ENCODE measurements around the gene TRPM7.
"Not testable (repeated sequence)": the region's sequence is repeated elsewhere in the genome, so short reads cannot be mapped to it uniquely, and the experiment has no call there.

The TRPM7 gene, protein sequence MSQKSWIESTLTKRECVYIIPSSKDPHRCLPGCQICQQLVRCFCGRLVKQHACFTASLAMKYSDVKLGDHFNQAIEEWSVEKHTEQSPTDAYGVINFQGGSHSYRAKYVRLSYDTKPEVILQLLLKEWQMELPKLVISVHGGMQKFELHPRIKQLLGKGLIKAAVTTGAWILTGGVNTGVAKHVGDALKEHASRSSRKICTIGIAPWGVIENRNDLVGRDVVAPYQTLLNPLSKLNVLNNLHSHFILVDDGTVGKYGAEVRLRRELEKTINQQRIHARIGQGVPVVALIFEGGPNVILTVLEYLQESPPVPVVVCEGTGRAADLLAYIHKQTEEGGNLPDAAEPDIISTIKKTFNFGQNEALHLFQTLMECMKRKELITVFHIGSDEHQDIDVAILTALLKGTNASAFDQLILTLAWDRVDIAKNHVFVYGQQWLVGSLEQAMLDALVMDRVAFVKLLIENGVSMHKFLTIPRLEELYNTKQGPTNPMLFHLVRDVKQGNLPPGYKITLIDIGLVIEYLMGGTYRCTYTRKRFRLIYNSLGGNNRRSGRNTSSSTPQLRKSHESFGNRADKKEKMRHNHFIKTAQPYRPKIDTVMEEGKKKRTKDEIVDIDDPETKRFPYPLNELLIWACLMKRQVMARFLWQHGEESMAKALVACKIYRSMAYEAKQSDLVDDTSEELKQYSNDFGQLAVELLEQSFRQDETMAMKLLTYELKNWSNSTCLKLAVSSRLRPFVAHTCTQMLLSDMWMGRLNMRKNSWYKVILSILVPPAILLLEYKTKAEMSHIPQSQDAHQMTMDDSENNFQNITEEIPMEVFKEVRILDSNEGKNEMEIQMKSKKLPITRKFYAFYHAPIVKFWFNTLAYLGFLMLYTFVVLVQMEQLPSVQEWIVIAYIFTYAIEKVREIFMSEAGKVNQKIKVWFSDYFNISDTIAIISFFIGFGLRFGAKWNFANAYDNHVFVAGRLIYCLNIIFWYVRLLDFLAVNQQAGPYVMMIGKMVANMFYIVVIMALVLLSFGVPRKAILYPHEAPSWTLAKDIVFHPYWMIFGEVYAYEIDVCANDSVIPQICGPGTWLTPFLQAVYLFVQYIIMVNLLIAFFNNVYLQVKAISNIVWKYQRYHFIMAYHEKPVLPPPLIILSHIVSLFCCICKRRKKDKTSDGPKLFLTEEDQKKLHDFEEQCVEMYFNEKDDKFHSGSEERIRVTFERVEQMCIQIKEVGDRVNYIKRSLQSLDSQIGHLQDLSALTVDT (N-terminal part only)

DNA sequence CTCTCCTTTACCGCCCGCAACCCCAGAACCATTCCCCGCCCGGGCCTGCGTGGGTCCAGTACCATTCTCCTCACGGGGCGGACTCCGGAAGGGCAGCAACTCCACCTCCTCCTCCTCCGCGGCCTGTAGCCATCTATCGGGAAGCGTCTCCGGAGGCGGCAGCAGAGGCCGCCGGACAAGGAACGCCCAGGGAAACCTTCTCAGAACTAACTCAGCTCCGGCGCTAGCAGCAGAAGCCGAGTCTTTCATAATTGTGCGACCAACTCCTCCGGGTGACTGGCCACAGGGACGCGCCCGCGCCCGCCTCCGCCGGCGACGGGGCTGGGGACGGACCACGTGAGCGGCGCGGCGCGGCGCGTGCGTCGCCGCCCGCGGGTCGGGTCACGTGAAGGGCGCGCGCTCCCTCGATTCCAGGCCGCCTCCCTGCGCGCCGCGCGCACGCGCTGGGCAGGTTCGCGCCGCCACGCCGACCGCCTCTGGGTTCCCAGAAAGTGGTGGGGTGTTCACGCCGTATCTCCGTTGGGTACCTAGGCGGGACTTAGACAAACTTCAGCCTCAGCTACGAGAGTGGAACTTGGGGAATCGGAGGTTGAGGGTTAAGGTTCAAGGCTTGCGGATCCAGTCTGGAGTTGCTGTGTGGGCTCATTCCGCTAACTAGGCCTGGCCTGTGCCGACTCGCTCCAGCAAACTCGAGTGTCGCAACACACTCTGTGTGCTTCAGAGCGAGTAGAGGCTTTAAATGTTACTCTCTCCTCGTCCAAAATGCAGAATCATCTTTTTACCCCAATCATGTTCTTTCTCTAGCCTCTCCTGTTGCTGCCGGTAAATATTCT lies at the start of gene TRPM7:
Gene TRPM7, minus strand, starts transcription at position 329 of the 833 bp plus-strand sequence. Its CDS starts 264 bp downstream, at position 65.
- peak; percentile 86 for DNase-seq

DNA sequence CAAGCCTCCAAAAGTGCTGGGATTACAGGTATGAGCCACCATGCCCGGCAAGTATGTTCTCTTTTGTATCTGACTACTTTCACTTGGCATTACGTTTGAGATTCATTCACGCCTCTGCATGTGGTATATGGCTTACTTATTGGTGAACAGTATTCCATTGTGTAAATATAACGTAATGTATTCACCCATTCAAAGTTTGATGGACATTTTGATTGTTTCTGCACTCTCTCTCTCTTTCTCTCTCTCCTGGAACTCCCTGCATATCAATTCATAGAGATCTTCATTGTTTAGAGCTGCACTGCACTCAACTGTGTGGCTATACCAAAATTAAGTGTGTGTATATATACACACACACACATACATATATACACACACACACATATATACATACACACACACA lies 48.6 kb upstream of the TRPM7 start:
- DNase-seq: no peak

DNA sequence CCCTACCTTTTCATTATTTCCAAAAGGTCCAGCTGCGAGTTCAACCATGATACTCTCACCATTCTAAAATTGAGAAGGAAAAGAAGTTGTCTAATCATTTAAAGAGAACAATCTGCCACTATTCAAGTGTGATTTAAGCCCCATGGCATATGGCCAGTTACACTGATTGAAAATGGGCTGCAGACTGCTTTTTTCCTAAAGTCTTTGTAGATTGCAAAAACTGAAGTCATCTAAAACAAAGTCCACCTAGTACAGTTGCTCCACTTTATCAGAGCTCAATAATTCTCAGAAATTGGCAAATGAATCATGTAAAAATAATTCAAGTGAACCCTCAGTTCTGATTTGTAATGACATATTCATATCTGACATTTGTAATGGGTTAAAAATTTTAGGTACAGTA lies 39.7 kb upstream of the TRPM7 start:
- DNase-seq: no peak

DNA sequence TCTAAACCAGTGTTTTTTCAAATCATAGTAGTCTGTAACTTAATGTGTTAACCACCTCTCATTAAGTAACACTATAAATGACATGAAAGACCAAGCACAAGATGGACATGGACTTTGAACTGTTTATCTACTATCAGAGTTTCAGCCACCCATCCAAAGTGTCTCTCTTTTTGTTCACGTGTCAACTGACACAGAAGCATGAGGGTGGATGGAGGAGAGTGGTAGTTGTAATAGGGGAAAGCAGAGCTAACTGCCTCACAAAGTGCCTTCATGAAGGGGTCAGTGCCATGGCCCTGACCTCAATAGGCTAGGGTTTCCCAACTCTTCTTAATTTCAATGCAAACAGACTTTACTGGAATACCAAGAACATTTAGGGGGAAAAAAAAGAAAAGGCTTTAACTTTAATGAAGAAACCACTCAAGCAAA lies 32.1 kb upstream of the TRPM7 start:
- DNase-seq: no peak

DNA sequence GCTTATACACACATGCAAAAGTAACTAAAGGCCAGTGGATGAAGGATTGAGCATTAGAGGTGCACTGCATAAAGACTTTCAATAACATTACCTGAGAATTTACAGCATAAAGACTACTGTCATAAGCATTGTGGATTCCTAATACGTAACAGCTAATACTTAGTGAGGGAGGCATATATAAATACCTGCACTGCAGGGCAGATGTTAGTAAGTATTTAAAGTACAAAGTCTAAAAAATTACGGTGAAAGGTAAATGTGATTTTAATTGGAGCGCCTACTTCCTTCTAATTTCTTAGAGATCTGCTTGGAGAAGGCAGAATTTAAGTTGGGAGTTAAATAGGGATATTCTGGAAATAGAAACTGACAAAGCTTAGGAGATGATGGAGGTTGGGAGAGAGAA lies 25.4 kb upstream of the TRPM7 start:
- no peak for DNase-seq

DNA sequence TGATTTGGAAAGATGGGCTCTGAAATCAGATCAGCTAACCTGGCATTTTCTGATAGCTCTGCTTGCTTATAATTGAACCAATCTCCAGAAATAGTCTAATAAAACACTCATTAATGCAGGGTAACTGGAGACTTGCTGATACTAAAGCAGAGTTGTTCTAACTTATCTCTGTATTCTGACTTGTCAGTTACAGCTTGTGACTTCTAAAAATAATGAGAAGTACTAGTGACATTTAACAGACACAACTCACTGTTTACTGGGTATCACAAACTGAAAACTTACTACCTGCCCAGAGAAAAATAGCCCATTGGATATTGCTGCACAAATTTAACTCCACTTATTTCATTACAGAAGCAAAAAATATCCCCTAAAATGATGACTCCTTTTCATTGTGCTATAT lies 24.0 kb upstream of the TRPM7 start:
- DNase-seq: no peak

DNA sequence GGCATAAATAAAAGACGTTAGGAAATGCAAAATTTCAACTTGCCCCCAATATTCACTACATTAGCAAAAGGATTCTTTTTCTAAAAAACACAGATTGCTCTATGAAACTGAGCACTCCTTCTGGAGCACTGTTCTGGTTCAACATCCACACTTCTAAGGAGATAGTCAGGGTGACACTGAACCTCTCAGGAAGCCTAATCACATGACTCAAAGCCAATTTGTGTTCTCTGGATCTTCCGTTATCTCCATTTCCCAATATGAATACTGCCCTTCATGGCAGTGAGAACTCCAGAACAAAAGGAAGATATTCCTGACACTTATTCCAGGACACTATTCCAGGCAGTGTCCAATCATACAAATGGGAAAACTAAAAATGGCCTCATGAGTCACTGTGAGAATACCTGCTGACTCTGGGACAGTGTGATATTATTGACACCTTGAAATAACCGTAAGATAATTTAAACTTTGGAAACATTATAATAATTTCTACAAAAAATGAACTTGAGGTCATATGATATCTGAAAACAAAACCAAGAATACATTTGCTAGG lies 21.4 kb upstream of the TRPM7 start:
- DNase-seq: no peak

DNA sequence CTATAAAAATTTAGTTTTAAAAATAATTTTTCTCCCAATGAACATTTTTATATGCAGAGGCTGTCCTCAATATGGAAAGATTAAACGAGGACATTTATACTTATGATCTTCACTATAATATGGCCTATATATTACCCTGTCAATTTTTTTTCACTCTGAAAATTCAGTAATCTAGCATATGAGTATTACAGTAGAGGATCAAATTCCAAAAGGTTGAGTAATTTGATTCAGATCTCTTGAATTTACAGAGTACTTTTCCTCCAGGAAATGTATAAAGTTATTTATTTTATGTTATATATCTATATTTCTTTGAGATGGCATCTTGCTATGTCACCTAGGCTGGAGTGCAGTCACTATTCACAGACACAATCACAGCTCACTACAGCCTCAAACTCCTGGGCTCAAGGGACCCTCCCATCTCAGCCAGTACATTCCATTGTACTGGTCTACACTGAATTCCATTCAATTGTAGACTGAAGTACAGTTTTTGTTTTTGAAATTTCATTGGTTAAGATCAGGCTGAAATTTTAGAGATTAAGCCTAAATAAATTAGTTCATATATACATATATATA lies 16.3 kb upstream of the TRPM7 start:
- no peak for DNase-seq

DNA sequence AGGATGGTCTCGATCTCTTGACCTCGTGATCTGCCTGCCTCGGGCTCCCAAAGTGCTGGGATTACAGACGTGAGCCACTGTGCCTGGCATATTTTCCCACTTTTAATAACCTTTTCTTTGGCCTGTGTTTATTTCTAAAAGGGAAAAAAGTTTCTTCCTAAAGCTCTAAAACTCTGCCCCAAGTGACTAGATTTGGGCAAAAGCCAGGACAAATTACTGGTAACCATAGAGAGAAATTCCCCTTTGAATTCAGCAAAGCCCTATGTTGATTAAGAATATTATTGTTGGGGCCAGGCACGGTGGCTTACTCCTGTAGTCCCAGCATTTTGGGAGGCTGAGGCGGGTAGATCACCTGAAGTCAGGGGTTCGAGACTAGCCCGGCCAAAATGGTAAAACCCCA lies 11.5 kb upstream of the TRPM7 start:
- no peak for DNase-seq

DNA sequence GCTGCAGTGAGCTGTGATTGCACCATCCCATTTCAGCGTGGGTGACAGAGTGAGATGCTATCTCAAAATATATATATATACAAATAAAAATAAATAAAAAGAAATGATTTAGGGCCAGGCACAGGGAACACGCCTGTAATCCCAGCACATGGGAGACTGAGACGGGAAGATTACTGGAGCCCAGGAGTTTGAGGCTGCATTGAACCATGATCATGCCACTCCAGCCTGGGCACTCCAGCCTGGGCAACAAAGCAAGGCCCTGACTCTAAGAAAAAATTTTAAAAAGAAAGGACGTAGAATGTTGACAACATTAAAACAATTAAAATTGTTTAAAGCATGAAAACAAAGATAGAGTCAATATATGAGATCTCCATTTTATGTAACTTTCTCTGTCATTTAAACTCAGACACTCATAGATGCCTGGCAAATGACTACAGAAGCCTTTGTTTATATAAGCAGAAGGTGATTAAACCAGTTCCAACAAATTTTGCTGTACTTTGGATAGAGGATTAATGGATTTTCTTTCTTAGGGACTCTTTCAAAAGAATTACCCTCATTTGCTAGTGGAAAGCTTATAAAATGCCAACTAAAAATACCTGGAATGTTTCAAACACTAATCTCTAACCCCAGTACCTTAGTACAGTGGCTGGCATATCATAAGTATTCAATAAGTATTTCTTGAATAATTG lies 10.7 kb upstream of the TRPM7 start:
- DNase-seq: no peak

DNA sequence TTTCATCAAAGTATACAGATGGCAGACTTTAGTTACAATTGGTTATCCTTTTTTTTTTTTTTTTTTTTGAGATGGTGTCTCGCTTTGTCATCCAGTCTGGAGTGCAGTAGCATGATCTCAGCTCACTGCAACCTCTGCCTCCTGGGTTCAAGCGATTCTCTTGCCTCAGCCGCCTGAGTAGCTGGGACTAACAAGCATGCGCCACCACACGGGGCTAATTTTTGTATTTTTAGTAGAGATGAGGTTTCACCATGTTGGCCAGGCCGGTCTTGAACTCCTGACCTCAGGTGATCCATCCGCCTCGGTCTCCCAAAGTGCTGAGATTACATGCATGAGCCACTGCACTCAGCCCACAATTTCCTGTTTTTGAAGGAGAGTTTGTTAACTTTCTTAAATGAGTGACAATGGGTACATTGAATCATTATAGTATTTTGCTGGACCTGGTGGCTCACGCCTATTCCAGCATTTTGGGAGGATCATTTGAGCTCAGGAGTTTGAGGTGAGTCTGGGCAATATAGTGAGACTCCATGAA lies 8.1 kb upstream of the TRPM7 start:
- DNase-seq: not testable (repeated sequence)

DNA sequence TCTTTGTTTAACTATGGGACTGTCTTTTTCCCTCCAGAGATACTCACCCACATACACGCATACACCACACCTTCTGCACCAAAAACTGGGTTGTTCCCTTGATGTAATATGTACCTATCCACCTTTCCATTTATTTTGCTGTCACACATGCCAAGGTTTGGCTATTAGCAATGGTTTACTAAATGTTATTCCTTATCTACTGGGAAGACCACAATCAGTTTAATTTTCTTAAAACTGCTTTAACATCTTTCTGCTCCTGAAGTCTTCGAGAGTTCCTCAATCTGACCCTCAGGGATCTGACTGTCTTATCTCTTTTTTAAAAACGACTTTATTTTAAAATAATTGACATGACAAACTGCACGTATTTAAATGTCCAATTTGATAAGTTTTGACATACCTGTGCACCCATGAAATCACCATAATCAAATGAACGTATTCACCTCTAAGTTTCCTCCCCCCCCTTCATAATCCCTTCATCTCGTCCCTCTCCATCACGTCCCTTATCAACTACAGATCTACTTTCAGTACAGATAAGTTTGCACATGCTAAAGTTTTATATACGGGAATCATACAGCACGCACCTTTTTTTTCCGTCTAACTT lies 805 bp upstream of the TRPM7 start:
- no peak for DNase-seq

DNA sequence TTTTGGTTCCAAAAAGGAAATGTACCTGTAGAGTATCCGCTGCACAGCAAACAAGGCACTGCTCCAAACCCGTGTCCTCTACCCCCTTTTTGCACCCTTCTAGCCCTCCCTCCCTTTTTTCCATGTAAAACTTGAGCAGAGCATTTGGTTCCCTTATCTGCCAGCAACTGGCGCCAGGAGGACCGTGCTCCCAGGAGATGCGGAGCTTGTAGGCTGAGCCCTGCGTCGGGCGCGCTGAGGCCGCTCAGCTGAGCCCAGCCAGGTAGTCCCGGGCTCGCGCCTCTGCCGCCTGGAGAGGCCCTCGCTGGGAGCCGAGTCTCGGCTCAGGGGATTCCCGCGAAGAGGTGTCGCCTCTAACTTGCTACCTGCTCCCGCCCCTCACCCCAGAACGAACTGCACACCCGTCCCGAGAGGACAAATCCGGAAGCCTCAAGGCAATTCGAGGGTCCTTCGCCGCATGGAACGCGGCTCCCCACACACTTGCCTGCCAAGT lies 575 bp downstream of the TRPM7 start:
- peak; percentile 72 for DNase-seq

DNA sequence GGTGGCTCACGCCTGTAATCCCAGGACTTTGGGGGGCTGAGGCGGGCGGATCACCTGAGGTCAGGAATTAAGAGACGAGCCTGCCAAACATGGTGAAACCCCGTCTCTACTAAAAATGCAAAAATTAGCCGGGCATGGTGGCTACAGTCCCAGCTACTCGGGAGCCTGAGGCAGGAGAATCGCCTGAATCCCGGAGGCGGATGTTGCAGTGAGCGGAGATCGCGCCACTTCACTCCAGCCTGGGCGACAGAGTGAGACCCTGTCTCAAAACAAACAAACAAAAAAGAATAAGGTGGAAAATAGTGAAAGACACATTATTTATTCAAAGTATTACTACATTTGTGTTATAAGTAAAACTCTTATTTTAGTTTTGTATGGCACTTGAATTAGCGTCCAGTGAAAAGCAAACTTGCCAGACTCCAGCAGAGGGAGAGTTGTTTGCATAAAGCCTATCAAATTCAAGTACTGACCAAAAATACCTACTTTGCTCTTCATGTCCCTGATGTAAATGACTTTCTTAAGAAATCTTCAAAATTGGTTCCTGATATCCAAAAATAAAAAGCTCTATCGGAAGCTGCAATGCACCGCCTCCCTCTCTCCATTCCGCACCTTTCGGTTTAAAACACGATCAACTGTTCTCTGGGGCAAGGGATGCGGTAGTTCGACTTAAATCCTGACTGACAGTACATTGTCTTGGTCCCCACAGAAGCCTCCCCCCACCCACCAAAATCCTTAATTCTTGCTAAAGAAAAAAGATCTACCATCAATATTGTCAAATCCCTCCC lies 1.2 kb downstream of the TRPM7 start:
- DNase-seq: no peak

DNA sequence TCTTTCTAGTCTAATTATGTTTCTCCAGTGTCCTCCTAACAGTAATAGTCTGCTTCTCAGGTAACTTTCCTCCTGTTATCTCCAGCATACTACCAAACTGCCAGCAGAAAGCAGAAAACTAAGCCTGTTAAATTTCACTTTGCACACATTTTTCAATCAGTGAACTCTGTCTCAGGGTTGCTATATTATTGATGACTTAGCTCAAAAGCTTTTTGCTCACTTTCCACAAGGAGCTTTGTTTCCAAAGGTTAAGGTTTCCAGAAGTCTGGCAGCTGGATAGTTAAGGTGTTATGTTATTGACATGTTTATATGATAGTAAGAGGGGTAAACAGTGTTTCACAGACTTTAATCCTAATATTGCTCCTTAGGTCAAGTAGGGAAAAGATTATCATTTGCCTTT lies 5.1 kb downstream of the TRPM7 start:
- no peak for DNase-seq

DNA sequence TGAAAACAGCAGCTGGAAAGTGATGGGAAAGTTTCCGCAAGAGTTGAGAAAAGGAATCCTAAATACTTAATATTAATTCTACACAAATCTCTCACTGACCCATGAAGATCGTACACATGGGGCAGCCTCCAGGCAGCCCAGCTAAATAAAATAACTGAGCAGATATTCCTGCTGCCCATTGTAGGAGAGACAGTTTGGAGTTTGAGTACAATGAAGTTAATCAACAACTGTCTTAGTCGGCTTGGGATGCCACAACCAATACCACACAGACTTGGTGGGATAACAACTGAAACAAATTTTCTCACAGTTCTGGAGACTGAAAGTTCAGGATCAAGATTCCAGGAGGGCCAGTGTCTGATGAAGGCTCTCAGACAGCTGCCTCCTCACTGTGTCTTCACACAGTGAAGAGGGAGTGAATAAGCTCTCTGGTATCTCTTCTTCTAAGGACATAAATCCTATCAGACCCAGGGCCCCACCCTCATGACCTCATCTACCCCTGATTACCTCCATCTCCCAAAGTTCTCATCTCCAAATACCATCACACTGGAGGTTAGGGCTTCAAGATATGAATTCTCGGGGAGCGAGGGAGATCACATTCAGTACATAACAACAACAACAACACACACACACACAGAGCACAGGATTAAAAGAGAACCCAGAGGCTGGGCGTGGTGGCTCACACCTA lies 9.7 kb downstream of the TRPM7 start:
- DNase-seq: no peak

DNA sequence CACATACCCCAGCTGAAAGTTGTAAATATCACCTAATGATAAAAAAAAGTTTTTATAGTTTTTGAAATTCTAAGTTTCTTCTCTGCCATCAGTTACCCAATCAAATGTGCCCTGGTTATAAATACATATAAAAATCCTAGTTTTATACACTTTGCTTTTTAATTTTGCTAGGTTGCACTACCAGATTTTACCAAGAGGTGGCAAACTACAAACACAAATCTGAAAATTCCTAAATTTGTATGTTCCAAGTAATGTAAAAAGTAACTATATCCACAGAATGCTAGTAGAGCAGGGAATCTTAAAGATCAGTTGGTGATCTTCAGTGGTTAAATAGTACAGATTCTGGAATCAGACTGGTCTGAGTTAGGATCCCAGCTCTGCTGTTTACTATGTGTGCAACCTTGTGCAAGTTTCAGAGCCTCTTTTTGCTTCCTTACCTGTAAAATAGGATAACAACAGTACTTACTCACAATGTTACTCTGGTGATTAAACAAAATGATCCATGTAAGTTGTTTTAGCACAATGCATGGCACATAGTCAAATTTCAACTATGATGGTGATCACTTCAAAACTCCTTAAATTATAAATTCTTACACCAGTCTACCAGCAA lies 11.0 kb downstream of the TRPM7 start:
- DNase-seq: no peak

DNA sequence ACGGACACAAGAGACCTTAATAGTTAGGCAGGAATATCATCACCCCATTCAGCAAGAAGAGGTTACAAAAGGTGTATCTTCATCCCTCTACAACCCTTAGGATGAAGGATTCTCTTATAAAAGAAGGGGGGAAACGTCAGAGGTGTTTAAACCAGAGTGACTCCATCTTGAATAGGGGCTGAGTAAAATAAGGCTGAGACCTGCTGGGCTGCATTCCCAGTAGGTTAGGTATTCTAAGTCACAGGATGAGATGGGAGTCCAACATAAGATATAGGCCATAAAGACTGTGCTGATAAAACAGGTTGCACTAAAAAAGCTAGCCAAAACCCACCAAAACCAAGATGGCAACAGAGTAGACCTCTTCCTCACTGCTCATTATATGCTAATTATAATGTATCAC lies 16.5 kb downstream of the TRPM7 start:
- no peak for DNase-seq

All from stimulated activated CD4-positive, alpha-beta T cell treated with anti-CD3 and anti-CD28 coated beads, Interleukin-12 subunit alpha, Interleukin-12 subunit beta, amount 100 ng/mL, for 4 hours (primary cell).